HG03108 (cell line): ENCODE measurements around the gene WBP2NL.

Source experiments
- ATAC-seq: cut with Tn5 transposase; IDR thresholded peaks from one replicate; pipeline ENCODE4 v1.9.1; 2021; ENCODE audit warnings: moderate library complexity; ENCODE audit not compliant: unreplicated experiment

Gene WBP2NL

GRCh38 chr22:41976961-41977566, 21.5 kb upstream of the WBP2NL start:
- ATAC-seq = no peak

GRCh38 chr22:41978732-41979131, 19.9 kb upstream of the WBP2NL start:
- no peak for ATAC-seq

GRCh38 chr22:41979423-41980250, 19.0 kb upstream of the WBP2NL start:
- no peak for ATAC-seq

- no peak for ATAC-seq
Measured at GRCh38 chr22:41982865-41983264, 15.7 kb upstream of the WBP2NL start.

- ATAC-seq = no peak
Measured at GRCh38 chr22:41983513-41984405, 14.8 kb upstream of the WBP2NL start.

- ATAC-seq = no peak
Measured at GRCh38 chr22:41987276-41987675, 11.3 kb upstream of the WBP2NL start.

- no peak for ATAC-seq
Measured at GRCh38 chr22:41989246-41989645, 9.3 kb upstream of the WBP2NL start.

GRCh38 chr22:41991111-41991510, 7.5 kb upstream of the WBP2NL start:
- ATAC-seq = no peak

- no peak for ATAC-seq
Measured at GRCh38 chr22:41992496-41992895, 6.1 kb upstream of the WBP2NL start.

- ATAC-seq = no peak
Measured at GRCh38 chr22:41995211-41995610, 3.4 kb upstream of the WBP2NL start.

- no peak for ATAC-seq
Measured at GRCh38 chr22:41996826-41997225, 1.8 kb upstream of the WBP2NL start.

- no peak for ATAC-seq
Measured at GRCh38 chr22:42000466-42000865, 1.9 kb downstream of the WBP2NL start.

- ATAC-seq = no peak
Measured at GRCh38 chr22:42001121-42001520, 2.5 kb downstream of the WBP2NL start.

GRCh38 chr22:42001706-42002105, 3.1 kb downstream of the WBP2NL start:
- no peak for ATAC-seq

- no peak for ATAC-seq
Measured at GRCh38 chr22:42007922-42008321, 9.3 kb downstream of the WBP2NL start.

- ATAC-seq = no peak
Measured at GRCh38 chr22:42010778-42011177, 12.2 kb downstream of the WBP2NL start.

GRCh38 chr22:42013385-42013784, 14.8 kb downstream of the WBP2NL start:
- ATAC-seq = no peak

- ATAC-seq = no peak
Measured at GRCh38 chr22:42016111-42016510, 17.5 kb downstream of the WBP2NL start.

- no peak for ATAC-seq
Measured at GRCh38 chr22:42018224-42018623, 19.6 kb downstream of the WBP2NL start.

- ATAC-seq = no peak
Measured at GRCh38 chr22:42021571-42021970, 23.0 kb downstream of the WBP2NL start.

GRCh38 chr22:42022162-42022847, 23.7 kb downstream of the WBP2NL start:
- no peak for ATAC-seq
